ENCODE data around the gene APOBEC3A.
"Not testable (repeated sequence)": the region's sequence is repeated elsewhere in the genome, so short reads cannot be mapped to it uniquely, and the experiment has no call there.

Gene APOBEC3A

GRCh38 chr22:39008271-39008850 lies 51.0 kb downstream of the APOBEC3A start:
- H3K27ac ChIP-seq (ENCODE audit: low read depth, low read length); H3K4me3 ChIP-seq (ENCODE audit: low read depth, low read length); H3K4me1 ChIP-seq (ENCODE audit: control insufficient read depth, insufficient read depth, low read length); H3K9me3 ChIP-seq (ENCODE audit: control insufficient read depth, insufficient read depth, low read length); H3K36me3 ChIP-seq (ENCODE audit: control insufficient read depth, insufficient read depth, low read length); H3K9ac ChIP-seq (ENCODE audit: low read depth, low read length); H3K27me3 ChIP-seq (ENCODE audit: control insufficient read depth, insufficient read depth, low read length): not testable (repeated sequence)

DNA sequence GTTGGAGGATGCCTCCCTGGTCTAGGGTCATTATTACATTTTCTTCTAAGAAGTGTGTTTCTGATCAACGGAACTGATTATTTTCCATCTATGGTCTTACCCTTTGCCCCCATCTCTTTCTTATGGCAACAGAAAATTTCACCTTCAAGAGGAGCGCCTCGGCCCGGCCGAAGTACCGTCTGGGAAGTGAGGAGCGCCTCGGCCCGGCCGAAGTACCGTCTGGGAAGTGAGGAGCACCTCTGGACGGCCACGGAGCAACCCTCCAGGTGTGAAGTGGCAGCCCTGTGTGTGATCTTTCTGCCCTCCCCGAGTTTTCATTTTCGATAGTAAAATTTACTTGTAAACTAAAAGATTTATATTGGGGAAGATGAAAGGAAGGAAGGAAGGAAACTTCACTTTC lies 53.5 kb downstream of the APOBEC3A start:
- Histone ChIP-seq H3K27me3 (ENCODE audit: control insufficient read depth, insufficient read depth, low read length) (no peaks in the 10 kb centered on the region), H3K4me1 (ENCODE audit: control insufficient read depth, insufficient read depth, low read length) (peaks cover 23% of the 10 kb centered on the region), H3K9ac (ENCODE audit: low read depth, low read length) (no peak overlapping the region), H3K9me3 (ENCODE audit: control insufficient read depth, insufficient read depth, low read length) (no peaks in the 10 kb centered on the region), H3K27ac (ENCODE audit: low read depth, low read length) (no peak overlapping the region), H3K4me3 (ENCODE audit: low read depth, low read length) (no peak overlapping the region), H3K36me3 (ENCODE audit: control insufficient read depth, insufficient read depth, low read length) (no peaks in the 10 kb centered on the region)
